Stomach (tissue), 9 donors: ENCODE results near the gene NAXD. TPM values are rescaled to one million over a fixed set of nuclear protein-coding genes. Genes with fewer than 3 reads are reported as not detected.
A peak's percentile ranks its signal among the peaks of the same experiment; 100 is the strongest.
"Not testable (repeated sequence)": the region's sequence is repeated elsewhere in the genome, so short reads cannot be mapped to it uniquely, and the experiment has no call there.

Experiments
- DNase-seq, 2 donors: peaks; one replicate each; pipeline versions ENCODE4 v3.0.0 to v3.0.0-alpha.2; 2013 to 2019
- H3K27ac ChIP-seq, 5 donors: fragments of 200-600 bp in 4 of 5; sonication (generic) in 4 of 5; one replicate each; pipeline ENCODE4 v1.5.1; 2013 to 2019; ENCODE audit warnings: mild to moderate bottlenecking in 1 of 5, moderate library complexity in 1 of 5
- H3K27me3 ChIP-seq, 3 donors: fragments of 200-600 bp; sonication (generic); one replicate each; pipeline ENCODE4 v1.5.1; 2017 to 2019; ENCODE audit warnings: mixed run types in 1 of 3
- H3K36me3 ChIP-seq, 4 donors: fragments of 200-600 bp; sonication (generic); 1 replicate in 3 of 4; 2 replicates in 1 of 4; pipeline ENCODE4 v1.5.1; 2016 to 2019
- H3K4me1 ChIP-seq, 4 donors: fragments of 200-600 bp; sonication (generic); one replicate each; pipeline ENCODE4 v1.5.1; 2016 to 2019
- H3K4me3 ChIP-seq, 4 donors: fragments of 200-600 bp; sonication (generic) in 3 of 4; one replicate each; pipeline ENCODE4 v1.5.1; 2016 to 2019; ENCODE audit warnings: mild to moderate bottlenecking in 1 of 4
- H3K9me3 ChIP-seq, 4 donors: fragments of 200-600 bp; sonication (generic); one replicate each; pipeline ENCODE4 v1.5.1; 2016 to 2019
- CTCF ChIP-seq, 7 experiments: fragments of 450-650 bp in 4 of 7; fragments of 200-600 bp in 3 of 7; sonication (generic) in 3 of 7; IDR thresholded peaks; one replicate each; pipeline ENCODE4 v1.5.1; 2016 to 2019; ENCODE audit warnings: antibody characterized with exemption in 7 of 7, control low read depth in 2 of 7, mild to moderate bottlenecking in 1 of 7
- EP300 ChIP-seq: sonication (generic); formaldehyde crosslinking; IDR thresholded peaks from one replicate; pipeline ENCODE4 v1.6.1; 2017; ENCODE audit warnings: antibody characterized with exemption
- POLR2A ChIP-seq, 4 donors: fragments of 450-650 bp; IDR thresholded peaks; one replicate each; pipeline ENCODE4 v1.6.1; 2016; ENCODE audit warnings: antibody characterized with exemption in 4 of 4, control low read depth in 2 of 4, mild to moderate bottlenecking in 1 of 4, moderate library complexity in 1 of 4
- POLR2AphosphoS5 ChIP-seq, 3 donors: sonication (generic); formaldehyde crosslinking; IDR thresholded peaks; one replicate each; pipeline ENCODE4 v1.6.1; 2016; ENCODE audit warnings: antibody characterized with exemption in 3 of 3
- WGBS, 5 donors: extraction: QIAGEN DNeasy Blood & Tissue Kit in 3 of 5; methylation state at CpG; one replicate each; pipeline versions ENCODE4 v1.1.5 to v1.1.7; 2013 to 2018; 5-methylcytosine and 5-hydroxymethylcytosine counted together
- intact Hi-C: fragments of 100-400 bp; cut with DNase I; formaldehyde crosslinking; loops from one replicate; pipeline ENCODE4 v1.15.1; 2023; ENCODE audit warnings: low total_unique reads
- polyA plus RNA-seq, 3 donors: library from polyadenylated mRNA; stranded (reverse); fragments of 200-250 nt; gene quantifications; one replicate each; pipeline ENCODE4 v1.2.3, GENCODE V29; 2013
- total RNA-seq, 5 donors: library from RNA; depleted of rRNA; stranded (reverse); fragments of >200 nt; gene quantifications; one replicate each; pipeline versions ENCODE4 v1.1.0 to v1.2.3, GENCODE V29; 2014 to 2016
- donor health status: healthy with polysubstance abuse.
- donor health status: Bipolar disorder and iron deficiency.
- donor health status: healthy.

NAXD gene
- total and polyA plus RNA-seq, 8 donors: 25.7 to 50.7 (median 39.9) TPM

- TF ChIP-seq CTCF (IDR thresholded peaks at IDR 0.05) (no peak), POLR2A (IDR thresholded peaks at IDR 0.05) (no peak), POLR2AphosphoS5 (IDR thresholded peaks at IDR 0.05) (peak; percentile 1 to 57 (median 49)), EP300 (no peak)
- intact Hi-C loops: no loop called here
- no peak overlapping the region for H3K4me3 ChIP-seq
- H3K27ac ChIP-seq: peak overlapping the region in 4 of 5 donors; percentile 12 to 82 (median 62)
- no peaks in the 10 kb centered on the region for H3K9me3 ChIP-seq
- no peaks in the 10 kb centered on the region for H3K27me3 ChIP-seq
- WGBS, 5 donors: 72 to 90% (median 86%) methylated on average over 13 of the region's 13 CpGs
- H3K4me1 ChIP-seq: peaks cover 42 to 81% (median 61%) of the 10 kb centered on the region in 4 donors
- peaks cover 24 to 65% (median 57%) of the 10 kb centered on the region in 4 donors for H3K36me3 ChIP-seq
- DNase-seq: peak in 1 of 2 donors; percentile 57
These were observed 13.1 kb downstream of the NAXD start for GRCh38 chr13:110628477-110628793.

DNA sequence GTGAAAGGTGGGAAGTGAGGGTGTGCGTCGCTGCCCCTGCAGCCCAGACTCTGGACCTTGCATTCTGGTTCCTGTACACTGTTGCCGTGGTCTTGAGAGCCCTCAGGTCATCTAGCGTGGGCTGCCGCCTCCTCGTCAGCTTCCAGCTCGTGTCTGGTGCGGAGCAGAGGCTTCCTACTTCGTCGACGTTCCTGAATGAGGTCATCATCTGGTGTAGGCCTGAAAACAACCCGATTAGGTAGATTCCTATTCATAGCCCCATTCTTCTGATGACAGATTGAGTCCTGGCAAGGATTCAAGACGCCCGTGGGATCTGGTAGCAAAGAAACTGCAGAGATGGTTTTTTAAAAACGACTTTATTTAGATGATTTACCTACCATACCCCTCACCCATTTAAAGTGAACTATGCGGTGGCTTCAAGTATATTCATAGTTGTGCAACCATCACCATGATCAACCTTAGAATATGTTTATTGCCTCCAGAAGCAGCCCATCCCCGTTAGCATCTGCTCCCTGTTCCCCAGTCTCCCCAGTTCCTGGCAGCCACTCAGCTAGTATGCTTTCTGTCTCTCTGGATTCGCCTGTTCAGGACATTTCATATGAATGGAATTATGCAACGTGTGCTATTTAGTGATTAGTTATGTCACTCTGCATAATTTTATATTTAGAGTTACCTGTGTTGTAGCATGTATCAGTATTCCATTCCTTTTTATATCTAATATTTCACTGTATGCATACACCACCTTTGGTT lies 13.8 kb downstream of the NAXD start:
- intact Hi-C loops: no loop called here
- H3K4me3 ChIP-seq: no peak overlapping the region
- 80 to 88% (median 84%) methylated on average over 19 of the region's 19 CpGs for WGBS, 5 donors

GRCh38 chr13:110629735-110630134 lies 14.4 kb downstream of the NAXD start:
- intact Hi-C loops: no loop called here
- Histone ChIP-seq H3K27me3 (no peaks in the 10 kb centered on the region), H3K36me3 (peaks cover 26 to 63% (median 58%) of the 10 kb centered on the region in 4 donors), H3K4me1 (peaks cover 40 to 74% (median 57%) of the 10 kb centered on the region in 4 donors), H3K9me3 (no peaks in the 10 kb centered on the region), H3K4me3 (no peak overlapping the region), H3K27ac (peak overlapping the region in 3 of 5 donors; percentile 27 to 82 (median 55))
- WGBS, 5 donors: 73 to 81% (median 80%) methylated on average over 7 of the region's 7 CpGs
- TF ChIP-seq EP300 (no peak), CTCF (IDR thresholded peaks at IDR 0.05) (no peak), POLR2A (IDR thresholded peaks at IDR 0.05) (no peak), POLR2AphosphoS5 (IDR thresholded peaks at IDR 0.05) (no peak)
- DNase-seq: no peak

More for the DNA sequence above, 13.8 kb downstream of the NAXD start:
- H3K27me3 ChIP-seq: no peaks in the 10 kb centered on the region
- H3K4me1 ChIP-seq: peaks cover 42 to 78% (median 60%) of the 10 kb centered on the region in 4 donors
- no peaks in the 10 kb centered on the region for H3K9me3 ChIP-seq
- peak in 1 of 2 donors; percentile 16 for DNase-seq
- TF ChIP-seq EP300 (no peak), POLR2AphosphoS5 (IDR thresholded peaks at IDR 0.05) (peak in 1 of 3 donors; percentile 32)
- peak overlapping the region in 3 of 5 donors; percentile 55 to 82 (median 68) for H3K27ac ChIP-seq
- peaks cover 22 to 62% (median 56%) of the 10 kb centered on the region in 4 donors for H3K36me3 ChIP-seq

DNA sequence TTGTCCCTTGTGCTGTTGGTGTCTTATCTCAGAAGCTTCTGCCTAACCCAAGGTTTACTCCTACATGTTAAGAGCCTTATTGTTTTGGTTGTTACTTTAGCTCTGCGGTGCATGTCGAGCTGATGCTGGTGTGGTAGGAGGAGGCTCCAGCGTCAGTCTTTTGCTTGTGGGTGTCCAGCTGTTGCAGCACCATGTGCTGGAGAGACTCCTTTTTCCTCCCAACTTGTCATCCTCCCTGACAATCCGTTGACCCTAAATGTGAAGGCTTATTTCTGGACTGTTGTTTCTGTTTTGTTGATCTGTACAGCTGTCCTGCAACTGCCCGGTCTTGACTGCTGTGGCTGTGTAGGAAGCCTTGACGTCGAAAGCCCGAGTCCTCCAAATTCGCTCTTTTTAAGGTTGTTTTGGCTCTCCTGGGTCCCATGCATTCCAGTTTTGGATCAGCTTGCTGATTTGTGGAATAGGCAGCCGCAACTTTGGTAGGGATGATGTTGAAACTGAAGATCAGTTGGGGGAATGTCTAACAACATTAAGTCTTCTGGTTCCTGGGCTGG lies 15.3 kb downstream of the NAXD start:
- intact Hi-C loops: no loop called here
- Histone ChIP-seq H3K36me3 (peaks cover 28 to 64% (median 59%) of the 10 kb centered on the region in 4 donors), H3K4me1 (peaks cover 31 to 64% (median 48%) of the 10 kb centered on the region in 4 donors), H3K4me3 (no peak overlapping the region), H3K9me3 (no peaks in the 10 kb centered on the region), H3K27me3 (no peaks in the 10 kb centered on the region), H3K27ac (peak overlapping the region in 4 of 5 donors; percentile 27 to 82 (median 48))
- 72 to 76% (median 74%) methylated on average over 10 of the region's 10 CpGs for WGBS, 5 donors
- no peak for DNase-seq
- no peak for TF ChIP-seq CTCF (IDR thresholded peaks at IDR 0.05)
- TF ChIP-seq POLR2AphosphoS5 (IDR thresholded peaks at IDR 0.05): peak in 1 of 3 donors; percentile 29
- TF ChIP-seq EP300: no peak
- no peak for TF ChIP-seq POLR2A (IDR thresholded peaks at IDR 0.05)

DNA sequence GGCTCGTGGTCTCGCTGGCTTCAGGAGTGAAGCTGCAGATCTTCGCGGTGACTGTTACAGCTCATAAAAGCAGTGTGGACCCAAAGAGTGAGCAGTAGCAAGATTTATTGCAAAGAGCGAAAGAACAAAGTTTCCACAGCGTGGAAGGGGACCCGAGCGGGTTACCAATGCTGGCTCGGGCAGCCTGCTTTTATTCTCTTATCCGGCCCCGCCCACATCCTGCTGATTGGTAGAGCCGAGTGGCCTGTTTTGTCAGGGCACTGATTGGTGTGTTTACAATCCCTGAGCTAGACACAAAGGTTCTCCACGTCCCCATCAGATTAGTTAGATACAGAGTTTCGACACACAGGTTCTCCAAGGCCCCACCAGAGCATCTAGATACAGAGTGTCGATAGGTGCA lies 16.9 kb downstream of the NAXD start:
- intact Hi-C loops, DNase-seq, H3K4me3 ChIP-seq, H3K27me3 ChIP-seq, H3K9me3 ChIP-seq: not testable (repeated sequence)
- H3K36me3 ChIP-seq: peaks cover 44 to 80% (median 74%) of the 10 kb centered on the region in 4 donors
- WGBS, 5 donors: 72 to 81% (median 81%) methylated on average over 15 of the region's 15 CpGs
- peaks cover 18 to 48% (median 32%) of the 10 kb centered on the region in 4 donors for H3K4me1 ChIP-seq
- H3K27ac ChIP-seq: peak overlapping the region in 1 of 5 donors; percentile 82
